HEK293T (cell line): Measurements from ENCODE around the gene MYLK.

ENCODE experiments used
- BHLHE40 ChIP-seq: fragments of 450-650 bp; IDR thresholded peaks from 2 replicates; pipeline ENCODE4 v1.6.1; 2016; ENCODE audit warnings: mild to moderate bottlenecking, moderate library complexity, borderline replicate concordance
- ELF4 ChIP-seq: fragments of 450-650 bp; IDR thresholded peaks from 2 replicates; pipeline ENCODE4 v1.6.1; 2017; ENCODE audit warnings: antibody characterized with exemption
- SP1 ChIP-seq: fragments of 450-650 bp; IDR thresholded peaks from 2 replicates; pipeline ENCODE4 v1.6.1; 2017

- TF ChIP-seq SP1 (no peak), ELF4 (no peak), BHLHE40 (no peak)
Measured at GRCh38 chr3:123813876-123814275, 70.3 kb downstream of the MYLK start.
